Endothelial cell (in vitro differentiated cells): ENCODE results near the gene SKAP1. TPM values are rescaled to one million over a fixed set of nuclear protein-coding genes. Genes with fewer than 3 reads are reported as not detected.

Source experiments
- DNase-seq: peaks from one replicate; pipeline ENCODE4 v3.0.0; 2021; ENCODE audit warnings: low spot score
- H3K27ac Mint-ChIP-seq: one replicate; pipeline ENCODE4 v1.8.0; 2021; ENCODE audit warnings: mixed read lengths, inconsistent platforms; ENCODE audit not compliant: unreplicated experiment
- H3K27me3 Mint-ChIP-seq: one replicate; pipeline ENCODE4 v1.8.0; 2021; ENCODE audit warnings: mild to moderate bottlenecking, moderate library complexity, mixed read lengths, inconsistent platforms; ENCODE audit not compliant: unreplicated experiment
- H3K36me3 Mint-ChIP-seq: one replicate; pipeline ENCODE4 v1.8.0; 2021; ENCODE audit warnings: mild to moderate bottlenecking, low read depth, mixed read lengths, inconsistent platforms; ENCODE audit not compliant: unreplicated experiment
- H3K4me1 Mint-ChIP-seq: one replicate; pipeline ENCODE4 v1.8.0; 2021; ENCODE audit warnings: mild to moderate bottlenecking, mixed read lengths, inconsistent platforms; ENCODE audit not compliant: unreplicated experiment
- H3K4me3 Mint-ChIP-seq: one replicate; pipeline ENCODE4 v1.8.0; 2021; ENCODE audit warnings: mild to moderate bottlenecking, mixed read lengths, inconsistent platforms; ENCODE audit not compliant: unreplicated experiment
- H3K9me3 Mint-ChIP-seq: one replicate; pipeline ENCODE4 v1.8.0; 2021; ENCODE audit warnings: mixed read lengths, inconsistent platforms; ENCODE audit not compliant: unreplicated experiment
- CTCF ChIP-seq: fragments of 200-600 bp; sonication (generic); IDR thresholded peaks from one replicate; pipeline ENCODE4 v1.5.0; 2021; ENCODE audit warnings: antibody characterized with exemption; ENCODE audit not compliant: unreplicated experiment
- total RNA-seq: library from RNA; stranded (reverse); fragmentation: NEBNext Ultra II Directional; extraction: Animal tissue kit (Norgen Biotek cat#: 25700); gene quantifications from one replicate; pipeline ENCODE4 v1.2.1, GENCODE V29; 2021; ENCODE audit not compliant: unreplicated experiment

The SKAP1 gene
- total RNA-seq, 1 donor from 2014 or later: 2.1 TPM

- no peak for DNase-seq
These were observed 269.6 kb downstream of the SKAP1 start for GRCh38 chr17:48160177-48161081.

DNA sequence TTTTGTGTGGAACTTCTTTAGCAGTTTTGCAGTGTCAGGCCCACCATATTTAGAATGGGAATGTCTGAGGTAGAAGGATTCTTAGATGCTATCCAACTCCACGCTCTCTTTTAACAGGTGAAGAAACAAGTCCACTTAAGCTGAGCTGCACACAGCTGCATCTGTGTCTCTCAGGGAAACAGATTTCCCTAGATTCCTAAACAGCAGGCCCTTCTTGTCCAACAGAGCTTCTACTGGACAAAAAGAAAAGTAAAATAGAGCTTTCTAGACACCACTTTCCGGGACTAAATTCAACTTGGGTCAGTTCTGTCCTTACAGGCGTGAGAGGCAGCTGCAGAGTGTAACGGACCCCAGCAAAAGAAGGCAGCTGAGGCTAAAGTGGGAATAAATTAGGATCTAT is 270.8 kb downstream of the SKAP1 start:
- Mint-ChIP-seq H3K4me1 (peaks cover 13% of the 10 kb centered on the region), H3K27ac (peak overlapping the region; percentile 30), H3K4me3 (no peak overlapping the region), H3K9me3 (no peaks in the 10 kb centered on the region), H3K36me3 (no peaks in the 10 kb centered on the region), H3K27me3 (peaks cover 3% of the 10 kb centered on the region)
- DNase-seq: no peak
- TF ChIP-seq CTCF: no peak

More at GRCh38 chr17:48160177-48161081, 269.6 kb downstream of the SKAP1 start:
- Mint-ChIP-seq H3K9me3 (no peaks in the 10 kb centered on the region), H3K36me3 (no peaks in the 10 kb centered on the region), H3K4me1 (peaks cover 13% of the 10 kb centered on the region), H3K27me3 (peaks cover 4% of the 10 kb centered on the region), H3K27ac (no peak overlapping the region), H3K4me3 (no peak overlapping the region)
- TF ChIP-seq CTCF: no peak

GRCh38 chr17:48155889-48156611 is 274.0 kb downstream of the SKAP1 start:
- Mint-ChIP-seq H3K4me1 (peaks cover 13% of the 10 kb centered on the region), H3K4me3 (no peak overlapping the region), H3K36me3 (no peaks in the 10 kb centered on the region), H3K9me3 (no peaks in the 10 kb centered on the region), H3K27me3 (peaks cover 2% of the 10 kb centered on the region), H3K27ac (no peak overlapping the region)
- DNase-seq: no peak
- no peak for TF ChIP-seq CTCF

DNA sequence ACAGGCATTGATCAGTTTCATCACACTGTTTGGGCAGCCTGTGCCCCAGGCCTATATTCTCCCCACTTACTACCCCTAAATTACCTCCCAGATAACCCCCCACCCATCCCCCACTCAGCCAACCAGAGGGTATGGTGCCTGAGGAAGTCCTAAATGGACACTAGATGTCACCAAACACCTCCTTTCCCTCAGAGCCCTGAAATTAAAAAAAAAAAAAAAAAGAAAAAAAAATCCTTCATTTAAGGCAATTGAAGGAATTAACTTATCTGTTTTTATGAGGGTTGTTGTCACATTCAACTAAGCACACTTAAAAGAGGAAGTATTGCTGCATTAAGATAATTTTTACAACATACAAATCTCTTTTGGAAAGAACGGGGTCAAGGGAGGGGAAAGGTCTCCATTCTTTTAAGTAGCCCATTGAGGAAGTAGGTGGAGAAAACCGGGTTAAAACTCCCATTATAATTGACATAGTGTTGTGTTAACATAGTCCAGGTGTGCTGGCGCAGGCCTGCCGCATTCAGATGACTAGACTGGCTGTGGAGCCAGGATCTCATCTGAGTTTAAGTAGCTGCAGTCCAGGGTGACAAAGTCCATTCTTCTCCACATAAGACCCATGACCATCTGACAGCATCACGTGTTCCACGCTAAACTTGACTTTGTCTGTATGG is 276.2 kb downstream of the SKAP1 start:
- peaks cover 8% of the 10 kb centered on the region for H3K4me1 Mint-ChIP-seq
- no peak for TF ChIP-seq CTCF
- no peaks in the 10 kb centered on the region for H3K9me3 Mint-ChIP-seq
- H3K27me3 Mint-ChIP-seq: peaks cover under 1% of the 10 kb centered on the region
- H3K27ac Mint-ChIP-seq: no peak overlapping the region
- H3K4me3 Mint-ChIP-seq: no peak overlapping the region
- DNase-seq: peak; percentile 42
- no peaks in the 10 kb centered on the region for H3K36me3 Mint-ChIP-seq
